ENCODE data around the gene STOML1.

The STOML1 gene

DNA sequence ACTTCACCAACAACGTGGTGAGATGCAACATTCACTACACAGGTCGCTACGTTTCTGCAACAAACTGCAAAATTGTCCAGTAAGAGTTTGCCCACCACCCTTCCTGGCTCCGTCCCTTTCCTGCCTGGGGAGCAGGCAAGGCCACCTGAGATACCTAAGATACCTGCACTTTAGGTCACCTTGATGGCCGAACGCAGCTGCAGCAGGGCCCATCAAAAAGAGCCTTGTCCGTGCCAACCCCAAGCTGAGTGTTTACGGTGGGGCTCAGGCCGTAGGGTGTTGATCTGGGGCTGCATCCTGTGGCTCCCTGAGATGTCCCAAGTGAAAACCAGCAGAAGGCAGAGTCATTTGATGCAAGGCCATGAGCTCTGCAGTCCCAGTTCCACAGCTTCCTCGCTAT lies 42.6 kb downstream of the STOML1 start:
- no peak overlapping the region for H3K27ac ChIP-seq (ENCODE audit: low read depth, low read length)
- peaks cover 6 to 41% (median 39%) of the 10 kb centered on the region in 5 donors for H3K4me1 ChIP-seq (ENCODE audit: control insufficient read depth in 5 of 5, insufficient read depth in 5 of 5, low read length in 5 of 5)
- H3K9me3 ChIP-seq (ENCODE audit: control insufficient read depth in 5 of 5, low read length in 5 of 5) = no peaks in the 10 kb centered on the region
- peaks cover 3 to 41% (median 31%) of the 10 kb centered on the region in 5 donors for H3K36me3 ChIP-seq (ENCODE audit: control insufficient read depth in 5 of 5, insufficient read depth in 5 of 5, low read length in 5 of 5)
- no peaks in the 10 kb centered on the region for H3K27me3 ChIP-seq (ENCODE audit: control insufficient read depth in 5 of 5, insufficient read depth in 4 of 5, low read length in 5 of 5)
- no peak overlapping the region for H3K4me3 ChIP-seq (ENCODE audit: low read depth in 1 of 5, low read length in 5 of 5)
- H3K9ac ChIP-seq (ENCODE audit: low read length in 5 of 5) = no peak overlapping the region

DNA sequence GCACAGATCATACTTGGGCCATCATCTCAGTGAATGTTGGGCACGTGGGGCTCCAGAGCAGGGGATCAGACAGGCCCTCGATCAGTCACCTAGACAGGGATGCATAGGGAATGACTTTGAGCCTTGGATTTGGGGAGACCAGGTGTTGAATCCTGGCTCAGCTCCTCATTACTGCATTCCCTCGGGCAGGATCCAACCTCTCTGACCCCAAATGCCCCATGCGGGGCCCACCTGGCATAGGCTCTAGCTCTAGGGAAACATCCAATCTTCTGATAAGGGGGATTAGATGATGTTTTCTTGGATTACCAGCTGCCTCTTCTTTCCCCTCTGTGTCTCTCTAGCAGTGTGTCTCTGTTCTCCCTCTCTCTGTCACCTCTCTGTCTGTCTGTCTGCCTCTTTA lies 43.1 kb downstream of the STOML1 start:
- H3K4me1 ChIP-seq (ENCODE audit: control insufficient read depth in 5 of 5, insufficient read depth in 5 of 5, low read length in 5 of 5) = peaks cover 9 to 45% (median 44%) of the 10 kb centered on the region in 5 donors
- no peaks in the 10 kb centered on the region for H3K27me3 ChIP-seq (ENCODE audit: control insufficient read depth in 5 of 5, insufficient read depth in 4 of 5, low read length in 5 of 5)
- H3K9ac ChIP-seq (ENCODE audit: low read length in 5 of 5) = no peak overlapping the region
- H3K9me3 ChIP-seq (ENCODE audit: control insufficient read depth in 5 of 5, low read length in 5 of 5) = no peaks in the 10 kb centered on the region
- no peak overlapping the region for H3K4me3 ChIP-seq (ENCODE audit: low read depth in 1 of 5, low read length in 5 of 5)
- no peak overlapping the region for H3K27ac ChIP-seq (ENCODE audit: low read depth, low read length)
- H3K36me3 ChIP-seq (ENCODE audit: control insufficient read depth in 5 of 5, insufficient read depth in 5 of 5, low read length in 5 of 5) = peaks cover 3 to 41% (median 31%) of the 10 kb centered on the region in 5 donors

DNA sequence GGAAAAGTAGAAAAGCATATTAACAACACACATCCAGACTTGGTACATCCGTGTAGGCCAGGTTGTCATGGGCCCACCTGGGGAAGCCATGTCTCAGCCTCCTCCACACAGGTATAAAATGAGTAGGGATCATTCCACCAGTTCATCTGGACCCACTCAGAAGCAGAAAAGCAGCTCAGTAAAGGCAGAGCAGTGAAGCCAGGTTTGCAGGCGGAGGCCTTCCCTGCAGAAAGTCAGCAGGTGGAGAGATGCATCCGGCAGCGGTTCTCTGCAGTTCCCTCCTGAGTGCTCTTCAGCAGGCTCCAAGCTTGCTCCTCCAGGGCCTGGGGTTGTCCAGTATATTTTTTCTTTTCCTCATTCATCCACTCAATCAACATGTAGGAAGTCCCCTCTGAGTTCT lies 43.7 kb downstream of the STOML1 start:
- H3K27ac ChIP-seq (ENCODE audit: low read depth, low read length) = no peak overlapping the region
- no peak overlapping the region for H3K9ac ChIP-seq (ENCODE audit: low read length in 5 of 5)
- no peaks in the 10 kb centered on the region for H3K9me3 ChIP-seq (ENCODE audit: control insufficient read depth in 5 of 5, low read length in 5 of 5)
- no peaks in the 10 kb centered on the region for H3K27me3 ChIP-seq (ENCODE audit: control insufficient read depth in 5 of 5, insufficient read depth in 4 of 5, low read length in 5 of 5)
- H3K4me1 ChIP-seq (ENCODE audit: control insufficient read depth in 5 of 5, insufficient read depth in 5 of 5, low read length in 5 of 5) = peaks cover 9 to 43% (median 41%) of the 10 kb centered on the region in 5 donors
- peaks cover 3 to 41% (median 31%) of the 10 kb centered on the region in 5 donors for H3K36me3 ChIP-seq (ENCODE audit: control insufficient read depth in 5 of 5, insufficient read depth in 5 of 5, low read length in 5 of 5)
- no peak overlapping the region for H3K4me3 ChIP-seq (ENCODE audit: low read depth in 1 of 5, low read length in 5 of 5)

DNA sequence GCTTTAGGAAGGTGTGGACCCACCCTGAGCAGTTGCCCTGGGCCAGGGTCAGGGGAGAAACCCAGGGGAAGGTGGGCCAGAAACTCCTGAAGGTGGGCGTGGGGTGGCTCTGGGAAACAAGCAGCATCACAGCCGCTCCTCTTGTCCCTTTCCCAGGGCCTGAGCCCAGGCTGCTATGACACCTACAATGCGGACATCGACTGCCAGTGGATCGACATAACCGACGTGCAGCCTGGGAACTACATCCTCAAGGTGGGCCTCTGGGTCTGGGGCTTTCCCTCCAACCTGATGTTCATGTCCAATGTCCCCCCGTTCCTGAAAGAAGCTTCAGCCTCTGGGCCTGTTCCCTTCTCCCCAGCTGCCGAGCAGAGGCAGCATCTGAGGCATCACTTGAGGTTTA lies 44.4 kb downstream of the STOML1 start:
- H3K36me3 ChIP-seq (ENCODE audit: control insufficient read depth in 5 of 5, insufficient read depth in 5 of 5, low read length in 5 of 5) = peaks cover 3 to 41% (median 31%) of the 10 kb centered on the region in 5 donors
- H3K4me3 ChIP-seq (ENCODE audit: low read depth in 1 of 5, low read length in 5 of 5) = no peak overlapping the region
- H3K9ac ChIP-seq (ENCODE audit: low read length in 5 of 5) = no peak overlapping the region
- H3K27ac ChIP-seq (ENCODE audit: low read depth, low read length) = no peak overlapping the region
- no peaks in the 10 kb centered on the region for H3K27me3 ChIP-seq (ENCODE audit: control insufficient read depth in 5 of 5, insufficient read depth in 4 of 5, low read length in 5 of 5)
- H3K4me1 ChIP-seq (ENCODE audit: control insufficient read depth in 5 of 5, insufficient read depth in 5 of 5, low read length in 5 of 5) = peaks cover 10 to 40% (median 34%) of the 10 kb centered on the region in 5 donors
- H3K9me3 ChIP-seq (ENCODE audit: control insufficient read depth in 5 of 5, low read length in 5 of 5) = no peaks in the 10 kb centered on the region

DNA sequence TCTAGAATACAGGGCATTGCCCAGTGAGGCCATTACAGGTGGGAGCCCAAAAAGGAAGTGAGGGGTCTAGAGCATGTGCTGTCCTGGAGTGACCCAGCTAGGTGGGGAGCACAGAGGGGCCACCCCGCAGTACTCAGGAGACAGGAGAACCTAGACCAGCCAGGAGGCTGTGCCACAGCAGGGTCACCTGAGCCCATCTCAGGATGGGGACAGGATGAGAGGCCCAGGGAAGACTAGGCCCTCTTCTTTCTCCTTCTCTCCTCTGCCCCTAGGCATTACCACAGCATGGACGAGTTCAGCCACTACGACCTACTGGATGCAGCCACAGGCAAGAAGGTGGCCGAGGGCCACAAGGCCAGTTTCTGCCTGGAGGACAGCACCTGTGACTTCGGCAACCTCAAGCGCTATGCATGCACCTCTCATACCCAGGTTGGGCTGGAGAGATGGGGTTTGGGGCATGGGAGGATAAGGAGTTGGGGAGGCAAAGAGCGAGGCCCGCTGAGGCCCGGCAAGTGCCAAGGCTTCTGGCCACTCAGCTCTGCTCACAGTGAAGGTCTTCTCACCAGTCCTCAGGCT lies 45.2 kb downstream of the STOML1 start:
- Histone ChIP-seq H3K27ac (ENCODE audit: low read depth, low read length) (no peak overlapping the region), H3K36me3 (ENCODE audit: control insufficient read depth in 5 of 5, insufficient read depth in 5 of 5, low read length in 5 of 5) (peaks cover 3 to 37% (median 31%) of the 10 kb centered on the region in 5 donors), H3K4me3 (ENCODE audit: low read depth in 1 of 5, low read length in 5 of 5) (no peak overlapping the region), H3K9ac (ENCODE audit: low read length in 5 of 5) (peak overlapping the region in 1 of 5 donors; percentile 5), H3K27me3 (ENCODE audit: control insufficient read depth in 5 of 5, insufficient read depth in 4 of 5, low read length in 5 of 5) (no peaks in the 10 kb centered on the region), H3K9me3 (ENCODE audit: control insufficient read depth in 5 of 5, low read length in 5 of 5) (no peaks in the 10 kb centered on the region), H3K4me1 (ENCODE audit: control insufficient read depth in 5 of 5, insufficient read depth in 5 of 5, low read length in 5 of 5) (peaks cover 11 to 42% (median 27%) of the 10 kb centered on the region in 5 donors)

DNA sequence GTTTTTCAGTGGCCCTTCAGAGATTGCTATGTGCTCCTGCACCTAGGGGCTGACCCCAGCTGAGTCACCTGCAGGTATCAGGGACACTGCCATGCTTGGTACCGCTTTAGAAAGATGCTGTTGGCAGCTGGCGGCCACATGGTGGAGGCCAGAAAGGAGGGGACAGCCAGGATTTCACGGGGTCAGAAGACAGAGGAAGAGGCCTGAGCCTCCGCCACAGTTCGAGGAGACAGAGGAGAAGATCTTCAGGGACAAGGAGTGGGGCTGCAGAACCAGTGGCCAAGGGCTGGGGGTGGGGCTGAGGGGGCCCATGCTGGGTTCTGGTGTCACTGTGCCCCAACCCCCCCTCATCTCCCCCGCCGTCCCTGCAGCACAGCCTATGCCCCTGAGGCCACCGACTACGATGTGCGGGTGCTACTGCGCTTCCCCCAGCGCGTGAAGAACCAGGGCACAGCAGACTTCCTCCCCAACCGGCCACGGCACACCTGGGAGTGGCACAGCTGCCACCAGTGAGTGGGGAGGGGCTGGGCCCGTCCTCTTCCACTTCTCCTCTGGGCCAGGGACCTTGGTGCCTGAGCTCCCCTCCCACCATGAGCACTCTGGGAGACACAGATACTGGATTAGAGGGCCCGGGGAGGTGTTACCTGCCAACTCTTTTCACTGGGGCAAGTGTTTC lies 45.9 kb downstream of the STOML1 start:
- H3K27ac ChIP-seq (ENCODE audit: low read depth, low read length) = no peak overlapping the region
- H3K36me3 ChIP-seq (ENCODE audit: control insufficient read depth in 5 of 5, insufficient read depth in 5 of 5, low read length in 5 of 5) = peaks cover 3 to 37% (median 31%) of the 10 kb centered on the region in 5 donors
- H3K9ac ChIP-seq (ENCODE audit: low read length in 5 of 5) = no peak overlapping the region
- no peak overlapping the region for H3K4me3 ChIP-seq (ENCODE audit: low read depth in 1 of 5, low read length in 5 of 5)
- H3K4me1 ChIP-seq (ENCODE audit: control insufficient read depth in 5 of 5, insufficient read depth in 5 of 5, low read length in 5 of 5) = peaks cover 9 to 42% (median 22%) of the 10 kb centered on the region in 5 donors
- no peaks in the 10 kb centered on the region for H3K27me3 ChIP-seq (ENCODE audit: control insufficient read depth in 5 of 5, insufficient read depth in 4 of 5, low read length in 5 of 5)
- H3K9me3 ChIP-seq (ENCODE audit: control insufficient read depth in 5 of 5, low read length in 5 of 5) = no peaks in the 10 kb centered on the region

DNA sequence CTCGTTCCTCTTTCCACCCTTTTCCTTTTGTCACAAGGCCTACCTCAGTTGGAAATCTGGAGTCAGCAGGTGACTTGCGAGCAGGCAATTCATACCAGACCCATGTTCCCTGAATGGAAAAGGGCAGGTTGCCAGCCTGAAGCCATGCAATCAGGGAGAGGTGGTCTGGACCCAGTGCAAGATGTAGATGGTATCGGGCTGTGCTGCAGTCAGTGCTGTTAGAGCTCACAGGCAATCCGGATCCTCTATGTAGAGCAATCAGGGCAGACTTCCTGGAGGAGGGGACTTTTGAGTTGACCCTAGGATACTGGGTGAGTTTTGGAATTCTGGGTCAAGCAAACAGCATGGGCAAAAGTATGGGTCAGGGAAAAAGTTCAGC lies 47.0 kb downstream of the STOML1 start:
- H3K27ac ChIP-seq (ENCODE audit: low read depth, low read length) = no peak overlapping the region
- H3K27me3 ChIP-seq (ENCODE audit: control insufficient read depth in 5 of 5, insufficient read depth in 4 of 5, low read length in 5 of 5) = no peaks in the 10 kb centered on the region
- H3K4me3 ChIP-seq (ENCODE audit: low read depth in 1 of 5, low read length in 5 of 5) = no peak overlapping the region
- H3K9ac ChIP-seq (ENCODE audit: low read length in 5 of 5) = no peak overlapping the region
- peaks cover 3 to 37% (median 31%) of the 10 kb centered on the region in 5 donors for H3K36me3 ChIP-seq (ENCODE audit: control insufficient read depth in 5 of 5, insufficient read depth in 5 of 5, low read length in 5 of 5)
- H3K9me3 ChIP-seq (ENCODE audit: control insufficient read depth in 5 of 5, low read length in 5 of 5) = no peaks in the 10 kb centered on the region
- peaks cover 6 to 44% (median 23%) of the 10 kb centered on the region in 5 donors for H3K4me1 ChIP-seq (ENCODE audit: control insufficient read depth in 5 of 5, insufficient read depth in 5 of 5, low read length in 5 of 5)

DNA sequence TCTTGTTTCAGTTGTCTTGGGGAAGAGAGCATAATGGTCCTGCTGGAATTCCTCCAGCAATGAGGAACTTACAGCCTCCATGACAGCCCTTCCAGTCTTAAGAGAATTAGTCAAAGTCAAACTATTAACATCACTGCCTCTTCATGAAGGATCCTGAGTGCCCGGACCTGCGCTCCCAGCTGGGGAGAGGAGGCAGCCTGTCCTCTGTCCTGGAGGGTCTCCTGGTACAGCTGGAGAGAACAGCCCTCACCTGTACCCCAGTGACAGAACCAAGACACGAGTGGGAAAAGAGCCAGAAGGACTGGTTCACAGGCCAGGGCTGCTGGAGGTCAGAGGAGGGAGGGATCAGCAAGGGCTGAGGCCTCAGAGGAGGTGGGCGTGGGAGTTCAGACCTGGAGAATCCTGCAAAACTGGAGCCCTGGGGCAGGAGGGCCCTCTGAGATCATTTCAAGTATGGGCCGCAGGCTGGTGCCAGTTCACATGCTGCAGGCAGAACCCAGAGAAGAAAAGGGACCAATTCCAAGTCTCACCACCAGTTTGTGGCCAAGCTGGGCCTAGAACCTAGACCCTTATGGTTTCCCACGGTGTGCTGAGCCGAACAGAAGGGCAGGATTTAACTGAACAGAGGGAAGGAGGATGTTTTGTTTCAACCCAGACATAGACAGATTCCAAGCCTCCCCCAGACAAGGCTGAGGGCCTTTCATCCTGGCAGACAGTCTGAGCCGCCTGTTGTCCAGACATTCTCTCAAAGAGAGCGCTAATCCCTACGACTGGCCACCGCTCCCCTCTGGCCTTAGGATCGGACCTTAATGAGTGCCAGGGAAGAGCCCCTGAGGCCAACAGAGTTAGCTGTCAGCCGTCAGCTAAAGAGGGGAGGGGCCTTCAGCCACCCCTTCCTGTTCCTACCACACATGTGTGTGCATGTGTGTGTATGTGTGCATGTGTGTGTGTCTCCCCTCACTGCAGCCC lies 47.6 kb downstream of the STOML1 start:
- no peaks in the 10 kb centered on the region for H3K9me3 ChIP-seq (ENCODE audit: control insufficient read depth in 5 of 5, low read length in 5 of 5)
- H3K27me3 ChIP-seq (ENCODE audit: control insufficient read depth in 5 of 5, insufficient read depth in 4 of 5, low read length in 5 of 5) = no peaks in the 10 kb centered on the region
- no peak overlapping the region for H3K4me3 ChIP-seq (ENCODE audit: low read depth in 1 of 5, low read length in 5 of 5)
- peaks cover 6 to 48% (median 23%) of the 10 kb centered on the region in 5 donors for H3K4me1 ChIP-seq (ENCODE audit: control insufficient read depth in 5 of 5, insufficient read depth in 5 of 5, low read length in 5 of 5)
- H3K27ac ChIP-seq (ENCODE audit: low read depth, low read length) = no peak overlapping the region
- H3K9ac ChIP-seq (ENCODE audit: low read length in 5 of 5) = peak overlapping the region in 2 of 5 donors; percentile 5 to 37
- peaks cover 3 to 32% (median 27%) of the 10 kb centered on the region in 5 donors for H3K36me3 ChIP-seq (ENCODE audit: control insufficient read depth in 5 of 5, insufficient read depth in 5 of 5, low read length in 5 of 5)

DNA sequence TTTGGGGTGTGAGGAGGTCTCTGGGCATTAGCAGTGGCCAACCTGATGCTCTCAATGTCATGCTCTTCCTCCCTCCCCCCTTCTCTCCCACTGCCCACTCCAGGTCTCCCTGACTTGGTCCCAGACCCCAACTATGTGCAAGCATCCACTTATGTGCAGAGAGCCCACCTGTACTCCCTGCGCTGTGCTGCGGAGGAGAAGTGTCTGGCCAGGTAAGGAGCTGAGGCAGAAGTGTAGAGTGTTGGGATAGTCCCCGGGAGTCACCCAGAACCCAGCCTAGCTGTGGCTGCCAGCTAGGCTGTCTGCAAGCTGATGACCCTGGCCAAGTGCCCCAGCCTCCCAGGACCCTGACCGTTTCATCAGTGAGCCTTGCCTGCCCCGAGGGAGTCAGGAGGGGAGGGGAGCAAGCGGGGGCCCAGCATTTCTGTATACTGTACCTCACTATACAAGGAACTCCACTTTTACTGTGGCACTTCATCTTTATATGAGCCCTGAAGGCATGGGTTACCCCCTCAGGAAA lies 49.3 kb downstream of the STOML1 start:
- Histone ChIP-seq H3K4me1 (ENCODE audit: control insufficient read depth in 5 of 5, insufficient read depth in 5 of 5, low read length in 5 of 5) (peaks cover 6 to 48% (median 23%) of the 10 kb centered on the region in 5 donors), H3K4me3 (ENCODE audit: low read depth in 1 of 5, low read length in 5 of 5) (no peak overlapping the region), H3K27me3 (ENCODE audit: control insufficient read depth in 5 of 5, insufficient read depth in 4 of 5, low read length in 5 of 5) (no peaks in the 10 kb centered on the region), H3K27ac (ENCODE audit: low read depth, low read length) (no peak overlapping the region), H3K36me3 (ENCODE audit: control insufficient read depth in 5 of 5, insufficient read depth in 5 of 5, low read length in 5 of 5) (peaks cover 0 to 15% (median 12%) of the 10 kb centered on the region in 5 donors), H3K9ac (ENCODE audit: low read length in 5 of 5) (no peak overlapping the region), H3K9me3 (ENCODE audit: control insufficient read depth in 5 of 5, low read length in 5 of 5) (no peaks in the 10 kb centered on the region)

Measured in subcutaneous abdominal adipose tissue (tissue), 5 donors.